Right ventricle myocardium superior (tissue), 1 donor: ENCODE measurements around the gene ZFYVE27. TPM values are rescaled to one million over a fixed set of nuclear protein-coding genes. Genes with fewer than 3 reads are reported as not detected.
A peak's percentile ranks its signal among the peaks of the same experiment; 100 is the strongest.
"Not testable (repeated sequence)": the region's sequence is repeated elsewhere in the genome, so short reads cannot be mapped to it uniquely, and the experiment has no call there.

Experiments
- ATAC-seq: fragments of 200-7000 bp; cut with Tn5 transposase; one replicate; pipeline ENCODE4 v1.9.1; 2020; ENCODE audit warnings: mild to moderate bottlenecking; ENCODE audit not compliant: poor library complexity
- DNase-seq: peaks from one replicate; pipeline ENCODE4 v3.0.0-alpha.2; 2020
- intact Hi-C: fragments of 100-400 bp; cut with DNase I; formaldehyde crosslinking; loops from one replicate; pipeline ENCODE4 v1.11.2; 2022
- long read RNA-seq: library from polyadenylated mRNA; unstranded; transcript quantifications from one replicate; pipeline ENCODE4 v2.0.0, GENCODE V29; 2021
- total RNA-seq: library from RNA; stranded (reverse); fragmentation: NEBNext Ultra II Directional; extraction: Animal tissue kit (Norgen Biotek cat#: 25700); gene quantifications from one replicate; pipeline ENCODE4 v1.2.1, GENCODE V29; 2021
- donor health status: DM: no; HTN: yes; CAD: no; lungs with severe emphysema.

The ZFYVE27 gene
- 10.6 TPM for total RNA-seq
- long read RNA-seq, partial matches to known transcripts, result 7 of 40 reads
- long read RNA-seq, other reads (novel, unspliced or antisense), result 32 of 40 reads

DNA sequence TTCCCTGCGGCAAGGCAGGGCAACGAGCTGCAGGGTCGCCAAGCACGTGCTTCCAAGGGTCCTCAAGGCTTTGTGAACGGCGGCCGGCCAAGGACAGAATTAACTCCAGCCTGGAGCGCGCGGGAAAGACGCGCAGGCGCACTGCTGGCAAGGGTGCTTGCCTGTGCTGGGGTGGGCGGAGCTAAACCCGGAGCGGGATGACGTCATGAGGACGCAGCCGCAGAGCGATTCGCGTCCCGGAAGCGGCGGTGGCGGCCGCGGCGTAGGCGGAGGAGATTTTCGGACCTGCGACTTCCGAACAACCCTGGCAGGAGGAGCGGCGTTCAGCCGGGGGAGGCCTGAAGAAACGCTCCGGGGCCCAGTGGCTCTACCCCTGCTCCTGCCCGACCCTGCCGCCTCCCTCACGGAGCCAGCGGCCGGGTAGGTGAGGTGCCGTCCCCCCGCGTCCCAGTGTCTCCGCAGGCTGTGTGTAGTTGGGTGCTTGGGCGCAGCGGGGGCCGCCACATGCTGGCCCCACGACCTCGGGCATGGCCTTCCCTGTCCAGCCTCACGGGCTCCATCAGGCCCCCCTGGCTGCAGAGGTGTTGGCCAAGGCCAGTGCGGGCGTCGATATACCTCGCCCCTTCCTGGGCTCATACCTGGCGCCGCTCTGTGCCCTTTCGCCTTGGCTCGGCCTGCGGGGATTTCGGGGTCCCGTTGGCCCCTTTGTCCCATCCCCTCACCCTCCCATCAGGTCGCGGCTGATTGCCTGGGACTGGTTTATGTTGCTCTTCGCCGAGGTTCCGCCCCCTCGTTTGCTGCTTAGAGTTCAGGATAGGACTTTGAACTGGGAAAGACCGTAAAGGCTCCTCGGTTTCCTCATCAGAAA lies at the start of gene ZFYVE27:
Gene ZFYVE27, plus strand, starts transcription at position 227 of the 868 bp plus-strand sequence. CDS start 1,350 bp downstream, outside the sequence.
- DNase-seq, result peak; percentile 98
- intact Hi-C loops, result no loop called here
- peak; percentile 97 for ATAC-seq

DNA sequence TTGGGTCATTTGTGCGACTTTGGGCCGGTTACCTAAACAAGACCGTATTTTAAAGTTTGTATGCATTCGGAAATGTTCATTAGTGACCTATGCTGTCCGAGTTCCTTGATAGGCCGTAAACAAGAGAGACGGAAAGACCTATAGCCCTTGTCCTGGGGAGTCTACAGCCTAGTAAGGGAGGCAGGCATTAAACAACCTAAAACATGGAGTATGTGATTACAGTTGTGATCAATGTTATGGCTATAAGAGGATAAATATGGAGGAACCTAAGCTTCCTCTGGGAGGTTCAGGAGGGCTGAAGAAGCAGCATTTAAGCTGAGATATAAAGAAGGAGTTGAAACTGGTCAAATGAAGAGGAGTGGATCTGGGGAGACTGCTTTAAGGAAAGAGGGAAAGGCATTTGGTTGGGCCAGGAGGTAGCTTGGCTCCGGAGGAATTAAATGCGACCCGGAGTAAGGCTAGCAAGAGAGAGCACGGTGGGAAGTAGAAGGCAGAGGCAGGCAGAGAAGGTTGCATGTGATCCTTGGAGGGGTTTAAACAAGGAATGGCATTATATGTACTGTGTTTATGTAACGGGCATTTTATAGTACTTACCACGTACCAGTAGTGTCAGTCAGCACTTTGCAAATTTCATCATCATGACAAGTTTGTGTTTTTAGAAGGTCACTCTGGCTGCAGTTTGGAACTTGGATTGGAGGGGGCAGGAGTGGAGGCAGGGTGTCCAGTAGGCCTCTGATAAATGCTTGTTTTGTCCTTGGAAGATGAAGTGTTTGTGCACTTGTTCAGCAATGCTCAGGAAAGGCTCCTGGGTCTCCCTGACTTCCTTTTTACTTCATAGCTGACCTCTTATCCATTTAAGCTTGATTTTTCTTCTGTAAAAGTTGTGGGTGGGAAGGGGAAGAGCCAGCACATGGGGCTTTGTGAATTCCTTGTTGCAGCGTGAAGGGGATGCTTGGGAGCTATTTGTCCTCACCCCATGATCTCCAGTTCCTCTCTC lies 48.8 kb upstream of the ZFYVE27 start:
- DNase-seq, result no peak
- no peak for ATAC-seq
- intact Hi-C loops, result no loop called here

DNA sequence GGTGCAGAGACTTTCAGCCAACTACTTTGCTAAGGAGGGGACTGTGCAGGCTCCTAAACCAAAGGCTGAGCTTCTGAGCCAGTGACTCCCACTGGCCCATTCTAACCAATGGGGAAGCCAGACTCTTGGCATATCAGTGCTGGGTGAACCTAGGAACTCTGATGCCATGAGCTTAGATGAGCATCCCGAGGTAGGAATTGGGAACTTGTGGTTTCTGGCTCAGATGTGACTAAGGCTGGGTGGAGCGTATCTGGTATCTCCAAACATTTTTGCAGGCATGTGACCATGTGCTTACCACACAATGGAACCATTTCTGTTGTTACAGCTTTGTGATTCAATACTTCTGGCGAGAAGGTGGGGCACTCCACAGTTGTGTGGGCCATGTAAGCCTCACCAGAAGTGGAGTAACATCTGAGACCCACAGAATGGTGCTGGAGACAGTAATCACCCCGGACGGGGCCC lies 47.3 kb upstream of the ZFYVE27 start:
- intact Hi-C loops, result no loop called here
- DNase-seq (no peak), ATAC-seq (no peak)

GRCh38 chr10:97690133-97690532 lies 46.8 kb upstream of the ZFYVE27 start:
- no peak for DNase-seq
- intact Hi-C loops, result no loop called here
- no peak for ATAC-seq

DNA sequence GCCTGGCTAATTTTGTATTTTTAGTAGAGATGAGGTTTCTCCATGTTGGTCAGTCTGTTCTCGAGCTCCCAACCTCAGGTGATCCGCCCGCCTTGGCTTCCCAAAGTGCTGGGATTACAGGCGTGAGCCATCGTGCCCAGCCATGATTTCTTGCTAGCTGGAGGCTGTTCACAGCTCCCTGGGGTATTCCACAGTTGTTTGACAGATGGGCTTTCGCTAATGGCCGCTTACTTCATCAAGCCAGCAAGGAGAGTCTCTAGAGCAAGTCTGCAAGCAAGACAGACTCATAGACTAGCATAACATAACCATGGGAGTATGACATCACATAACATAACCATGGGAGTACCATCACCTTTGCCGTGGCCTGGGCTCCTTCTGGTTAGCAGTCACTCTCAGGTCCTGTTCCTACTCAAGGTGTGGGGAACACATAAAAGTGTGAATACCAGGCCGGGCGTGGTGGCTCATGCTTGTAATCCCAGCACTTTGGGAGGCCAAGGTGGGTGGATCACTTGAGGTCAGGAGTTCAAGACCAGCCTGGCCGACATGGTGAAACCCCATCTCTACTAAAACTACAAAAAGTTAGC lies 38.8 kb upstream of the ZFYVE27 start:
- intact Hi-C loops, DNase-seq, ATAC-seq: not testable (repeated sequence)

GRCh38 chr10:97701438-97702069 lies 35.4 kb upstream of the ZFYVE27 start:
- peak; percentile 95 for ATAC-seq
- DNase-seq, result no peak
- intact Hi-C loops, result no loop called here

- no peak for DNase-seq
- intact Hi-C loops, result no loop called here
- ATAC-seq, result no peak
These were observed 33.4 kb upstream of the ZFYVE27 start for GRCh38 chr10:97703398-97704067.

- DNase-seq, result no peak
- no peak for ATAC-seq
- intact Hi-C loops, result no loop called here
These were observed 32.6 kb upstream of the ZFYVE27 start for GRCh38 chr10:97704341-97704740.

GRCh38 chr10:97705006-97705670 lies 31.8 kb upstream of the ZFYVE27 start:
- no peak for DNase-seq
- intact Hi-C loops, result no loop called here
- no peak for ATAC-seq

DNA sequence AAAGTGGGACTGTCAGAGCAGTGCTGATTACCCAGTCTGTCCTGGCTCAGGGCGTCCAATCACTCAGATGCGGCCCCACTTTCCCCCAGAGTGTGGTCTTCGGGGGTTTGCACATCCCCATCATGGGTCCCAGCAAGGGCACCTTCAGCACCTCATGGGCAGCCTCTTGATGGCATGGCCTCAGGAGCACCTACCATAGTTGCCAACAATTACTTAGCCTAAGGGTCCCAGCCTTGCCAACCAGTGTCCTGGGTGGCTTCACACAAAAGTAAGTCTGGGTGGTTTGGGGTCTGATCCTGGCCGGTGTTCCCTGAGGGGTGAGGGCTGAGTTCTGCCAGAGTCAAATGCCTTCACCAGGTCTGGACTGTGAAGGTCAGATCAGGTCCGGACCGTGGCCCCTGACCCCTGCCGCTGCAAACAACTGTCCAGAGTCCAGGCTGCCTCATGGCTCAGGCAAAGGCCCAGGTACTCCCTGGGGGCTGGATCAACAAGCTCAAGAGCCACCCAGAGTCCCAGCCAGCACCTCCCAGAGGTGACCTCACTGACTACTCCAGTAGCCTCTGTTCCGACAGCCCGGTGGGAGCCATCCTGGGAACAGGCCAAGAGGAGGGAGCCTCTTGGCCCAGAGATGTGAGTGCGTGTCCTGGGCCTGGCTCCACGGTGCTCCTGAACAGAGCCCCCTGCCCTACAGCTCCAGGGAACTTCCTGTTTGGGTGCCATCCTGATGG lies 29.6 kb upstream of the ZFYVE27 start:
- DNase-seq, result no peak
- ATAC-seq, result no peak
- intact Hi-C loops, result no loop called here

- ATAC-seq, result no peak
- no peak for DNase-seq
- intact Hi-C loops, result loop anchor here (2.0 kb wide), 1 partner anchor 23 kb away; no protein-coding TSS in a partner anchor
These were observed 28.8 kb upstream of the ZFYVE27 start for GRCh38 chr10:97708167-97708566.

- ATAC-seq, result peak; percentile 24
- DNase-seq, result peak; percentile 66
- intact Hi-C loops, result loop anchor here (2.0 kb wide), 1 partner anchor 22 kb away; no protein-coding TSS in a partner anchor
These were observed 27.7 kb upstream of the ZFYVE27 start for GRCh38 chr10:97708976-97709946.

- intact Hi-C loops, result no loop called here
- DNase-seq (no peak), ATAC-seq (no peak)
These were observed 25.0 kb upstream of the ZFYVE27 start for GRCh38 chr10:97711640-97712572.

- DNase-seq, result peak; percentile 88
- intact Hi-C loops, result no loop called here
- ATAC-seq, result peak; percentile 28
These were observed 23.5 kb upstream of the ZFYVE27 start, which contains the start of gene MARVELD1 for GRCh38 chr10:97713339-97713825. Gene MARVELD1 (plus strand): TSS chr10:97713730. CDS start chr10:97713877, 147 bp downstream.
